ENCODE measurements around the gene WDR6.

Gene WDR6

GRCh38 chr3:49013738-49014660 is 6.8 kb downstream of the WDR6 start:
- Histone ChIP-seq H3K36me3 (ENCODE audit: control insufficient read depth in 4 of 4, insufficient read depth in 4 of 4, low read length in 3 of 4) (peaks cover 3 to 63% (median 52%) of the 10 kb centered on the region in 4 experiments), H3K27me3 (replicated peaks in 2 of 5; ENCODE audit: control insufficient read depth in 4 of 5, insufficient read depth in 5 of 5, low read length in 4 of 5) (no peaks in the 10 kb centered on the region), H3K4me1 (ENCODE audit: control extremely low read depth in 1 of 4, control insufficient read depth in 4 of 4, insufficient read depth in 4 of 4, low read length in 3 of 4) (peaks cover 0 to 18% (median 15%) of the 10 kb centered on the region in 4 experiments), H3K27ac (ENCODE audit: insufficient read depth in 1 of 2, low read depth in 1 of 2, low read length in 2 of 2, poor library complexity in 1 of 2, severe bottlenecking in 2 of 2) (no peak overlapping the region), H3K9me3 (ENCODE audit: control extremely low read depth in 1 of 5, control insufficient read depth in 4 of 5, insufficient read depth in 2 of 5, low read depth in 1 of 5, low read length in 4 of 5) (no peaks in the 10 kb centered on the region), H3K4me3 (ENCODE audit: control insufficient read depth in 1 of 7, extremely low read depth in 1 of 7, insufficient read depth in 4 of 7, low read depth in 2 of 7, low read length in 6 of 7) (no peak overlapping the region)
- DNase-seq: peak; percentile 50 to 64 (median 61)
- ChIA-PET CTCF (interaction anchor here (0.5 to 19.2 kb wide), 9 partner anchors 7 to 475 kb away, joined by 3 to 386 read pairs (median 5); partner anchors contain the start of genes IMPDH2, NDUFAF3, P4HTM and WDR6), POLR2A (interaction anchor here (1.2 to 2.0 kb wide), 5 partner anchors 10 to 28 kb away, joined by 3 to 4 read pairs (median 3); partner anchors contain the start of gene P4HTM)
- WGBS (ENCODE audit: insufficient coverage): 94% methylated on average over 21 of the region's 24 CpGs

- no peak for DNase-seq
- Histone ChIP-seq H3K27me3 (replicated peaks in 2 of 5; ENCODE audit: control insufficient read depth in 4 of 5, insufficient read depth in 5 of 5, low read length in 4 of 5) (no peaks in the 10 kb centered on the region), H3K4me3 (ENCODE audit: control insufficient read depth in 1 of 7, extremely low read depth in 1 of 7, insufficient read depth in 4 of 7, low read depth in 2 of 7, low read length in 6 of 7) (no peak overlapping the region), H3K36me3 (ENCODE audit: control insufficient read depth in 4 of 4, insufficient read depth in 4 of 4, low read length in 3 of 4) (peaks cover 3 to 57% (median 50%) of the 10 kb centered on the region in 4 experiments), H3K4me1 (ENCODE audit: control extremely low read depth in 1 of 4, control insufficient read depth in 4 of 4, insufficient read depth in 4 of 4, low read length in 3 of 4) (peaks cover 4 to 29% (median 25%) of the 10 kb centered on the region in 4 experiments), H3K9me3 (ENCODE audit: control extremely low read depth in 1 of 5, control insufficient read depth in 4 of 5, insufficient read depth in 2 of 5, low read depth in 1 of 5, low read length in 4 of 5) (no peaks in the 10 kb centered on the region), H3K27ac (ENCODE audit: insufficient read depth in 1 of 2, low read depth in 1 of 2, low read length in 2 of 2, poor library complexity in 1 of 2, severe bottlenecking in 2 of 2) (no peak overlapping the region)
- ChIA-PET POLR2A (no interaction called here), CTCF (interaction anchor here (1.4 to 19.2 kb wide), 4 partner anchors 8 to 45 kb away, joined by 5 to 386 read pairs (median 54); partner anchors contain the start of genes P4HTM and WDR6)
- WGBS (ENCODE audit: insufficient coverage): 99% methylated on average over 7 of the region's 8 CpGs
Observed at GRCh38 chr3:49015072-49015471, 7.9 kb downstream of the WDR6 start.

- H3K4me1 ChIP-seq (ENCODE audit: control extremely low read depth in 1 of 4, control insufficient read depth in 4 of 4, insufficient read depth in 4 of 4, low read length in 3 of 4): peaks cover 6 to 34% (median 32%) of the 10 kb centered on the region in 4 experiments
- no peak for DNase-seq
- H3K36me3 ChIP-seq (ENCODE audit: control insufficient read depth in 4 of 4, insufficient read depth in 4 of 4, low read length in 3 of 4): peaks cover 3 to 57% (median 50%) of the 10 kb centered on the region in 4 experiments
- POLR2A ChIA-PET: no interaction called here
- H3K9me3 ChIP-seq (ENCODE audit: control extremely low read depth in 1 of 5, control insufficient read depth in 4 of 5, insufficient read depth in 2 of 5, low read depth in 1 of 5, low read length in 4 of 5): no peaks in the 10 kb centered on the region
- H3K4me3 ChIP-seq (ENCODE audit: control insufficient read depth in 1 of 7, extremely low read depth in 1 of 7, insufficient read depth in 4 of 7, low read depth in 2 of 7, low read length in 6 of 7): no peak overlapping the region
- WGBS (ENCODE audit: insufficient coverage): 92% methylated on average over 5 of the region's 6 CpGs
- no peak overlapping the region for H3K27ac ChIP-seq (ENCODE audit: insufficient read depth in 1 of 2, low read depth in 1 of 2, low read length in 2 of 2, poor library complexity in 1 of 2, severe bottlenecking in 2 of 2)
- H3K27me3 ChIP-seq (replicated peaks in 2 of 5; ENCODE audit: control insufficient read depth in 4 of 5, insufficient read depth in 5 of 5, low read length in 4 of 5): no peaks in the 10 kb centered on the region
- CTCF ChIA-PET: interaction anchor here (4.2 to 19.2 kb wide), 3 partner anchors 9 to 25 kb away, joined by 14 to 386 read pairs (median 94); partner anchors contain the start of genes P4HTM and WDR6
Observed at GRCh38 chr3:49015765-49016164, 8.6 kb downstream of the WDR6 start.

- POLR2A ChIA-PET: interaction anchor here (1.1 to 2.3 kb wide), 3 partner anchors 9 to 27 kb away, joined by 3 to 10 read pairs (median 7); partner anchors contain the start of genes P4HTM and WDR6
Observed at GRCh38 chr3:49016414-49017228, 9.4 kb downstream of the WDR6 start.

GRCh38 chr3:49017229-49017970 is 10.2 kb downstream of the WDR6 start:
- ChIA-PET POLR2A (interaction anchor here (1.1 to 2.3 kb wide), 3 partner anchors 10 to 28 kb away, joined by 3 to 10 read pairs (median 7); partner anchors contain the start of genes P4HTM and WDR6), CTCF (interaction anchor here (0.9 to 19.2 kb wide), 3 partner anchors 10 to 26 kb away, joined by 3 to 386 read pairs (median 94); partner anchors contain the start of genes P4HTM and WDR6)
- Histone ChIP-seq H3K9me3 (ENCODE audit: control extremely low read depth in 1 of 5, control insufficient read depth in 4 of 5, insufficient read depth in 2 of 5, low read depth in 1 of 5, low read length in 4 of 5) (no peaks in the 10 kb centered on the region), H3K4me3 (ENCODE audit: control insufficient read depth in 1 of 7, extremely low read depth in 1 of 7, insufficient read depth in 4 of 7, low read depth in 2 of 7, low read length in 6 of 7) (peak overlapping the region; percentile 57 to 92 (median 80)), H3K36me3 (ENCODE audit: control insufficient read depth in 4 of 4, insufficient read depth in 4 of 4, low read length in 3 of 4) (peaks cover 0 to 44% (median 38%) of the 10 kb centered on the region in 4 experiments), H3K27ac (ENCODE audit: insufficient read depth in 1 of 2, low read depth in 1 of 2, low read length in 2 of 2, poor library complexity in 1 of 2, severe bottlenecking in 2 of 2) (peak overlapping the region in 1 of 2 experiments; percentile 79), H3K27me3 (replicated peaks in 2 of 5; ENCODE audit: control insufficient read depth in 4 of 5, insufficient read depth in 5 of 5, low read length in 4 of 5) (no peaks in the 10 kb centered on the region), H3K4me1 (ENCODE audit: control extremely low read depth in 1 of 4, control insufficient read depth in 4 of 4, insufficient read depth in 4 of 4, low read length in 3 of 4) (peaks cover 6 to 40% (median 35%) of the 10 kb centered on the region in 4 experiments)
- WGBS (ENCODE audit: insufficient coverage): 10% methylated on average over 23 of the region's 23 CpGs
- DNase-seq: no peak

More at GRCh38 chr3:49016414-49017228, 9.4 kb downstream of the WDR6 start:
- no peak overlapping the region for H3K27ac ChIP-seq (ENCODE audit: insufficient read depth in 1 of 2, low read depth in 1 of 2, low read length in 2 of 2, poor library complexity in 1 of 2, severe bottlenecking in 2 of 2)
- peaks cover 2 to 52% (median 46%) of the 10 kb centered on the region in 4 experiments for H3K36me3 ChIP-seq (ENCODE audit: control insufficient read depth in 4 of 4, insufficient read depth in 4 of 4, low read length in 3 of 4)
- H3K9me3 ChIP-seq (ENCODE audit: control extremely low read depth in 1 of 5, control insufficient read depth in 4 of 5, insufficient read depth in 2 of 5, low read depth in 1 of 5, low read length in 4 of 5): no peaks in the 10 kb centered on the region
- CTCF ChIA-PET: interaction anchor here (4.2 to 19.2 kb wide), 3 partner anchors 10 to 26 kb away, joined by 14 to 386 read pairs (median 94); partner anchors contain the start of genes P4HTM and WDR6
- 95% methylated on average over 6 of the region's 6 CpGs for WGBS (ENCODE audit: insufficient coverage)
- H3K4me3 ChIP-seq (ENCODE audit: control insufficient read depth in 1 of 7, extremely low read depth in 1 of 7, insufficient read depth in 4 of 7, low read depth in 2 of 7, low read length in 6 of 7): peak overlapping the region in 1 of 7 experiments; percentile 92
- H3K4me1 ChIP-seq (ENCODE audit: control extremely low read depth in 1 of 4, control insufficient read depth in 4 of 4, insufficient read depth in 4 of 4, low read length in 3 of 4): peaks cover 6 to 34% (median 32%) of the 10 kb centered on the region in 4 experiments
- no peak for DNase-seq
- no peaks in the 10 kb centered on the region for H3K27me3 ChIP-seq (replicated peaks in 2 of 5; ENCODE audit: control insufficient read depth in 4 of 5, insufficient read depth in 5 of 5, low read length in 4 of 5)

All from common myeloid progenitor, CD34-positive (primary cell).